Bronchial epithelial cell (primary cell): Measurements from ENCODE around the gene ME2. TPM values are rescaled to one million over a fixed set of nuclear protein-coding genes. Genes with fewer than 3 reads are reported as not detected.
"Not testable (repeated sequence)": the region's sequence is repeated elsewhere in the genome, so short reads cannot be mapped to it uniquely, and the experiment has no call there.

Experiments used
- DNase-seq: peaks from one replicate; pipeline ENCODE4 v3.0.0-alpha.2; 2010; ENCODE audit warnings: low read depth
- FAIRE-seq: peaks from 2 replicates; lab custom pipeline; 2011; peaks lifted over from hg19 to GRCh38; lab: Jason Lieb, UNC
- H3K27me3 ChIP-seq: 2 replicates; pipeline ENCODE4 v1.5.1; 2011; ENCODE audit warnings: low read length; ENCODE audit not compliant: control insufficient read depth, insufficient read depth
- H3K36me3 ChIP-seq: 2 replicates; pipeline ENCODE4 v1.5.1; 2011; ENCODE audit warnings: low read length; ENCODE audit not compliant: control insufficient read depth, insufficient read depth
- H3K4me3 ChIP-seq: 2 replicates; pipeline ENCODE4 v1.5.1; 2011; ENCODE audit warnings: mild to moderate bottlenecking, low read depth, low read length, control low read depth
- CTCF ChIP-seq: IDR thresholded peaks from 2 replicates; pipeline ENCODE4 v1.5.1; 2011; ENCODE audit warnings: mild to moderate bottlenecking, moderate library complexity, low read length, control low read depth, inconsistent platforms; ENCODE audit not compliant: insufficient read depth, severe bottlenecking
- total RNA-seq: library from RNA; depleted of rRNA; stranded (reverse); fragments of >200 nt; gene quantifications from 2 replicates; pipeline ENCODE4 v1.2.1, GENCODE V29; 2014

Gene ME2
- total RNA-seq, 1 donor from 2014 or later: 85.0 TPM

- no peak for TF ChIP-seq CTCF
- FAIRE-seq: no peak
Measured at GRCh38 chr18:50987261-50987660, 108.3 kb downstream of the ME2 start.

GRCh38 chr18:50989711-50990110 lies 110.8 kb downstream of the ME2 start:
- DNase-seq (no peak), FAIRE-seq (no peak)
- H3K36me3 ChIP-seq: no peaks in the 10 kb centered on the region
- TF ChIP-seq CTCF: no peak
- H3K4me3 ChIP-seq: no peak overlapping the region
- H3K27me3 ChIP-seq: no peaks in the 10 kb centered on the region

More at GRCh38 chr18:50987261-50987660, 108.3 kb downstream of the ME2 start:
- Histone ChIP-seq H3K4me3 (no peak overlapping the region), H3K36me3 (no peaks in the 10 kb centered on the region), H3K27me3 (no peaks in the 10 kb centered on the region)
- no peak for DNase-seq

GRCh38 chr18:50992351-50992762 lies 113.4 kb downstream of the ME2 start:
- no peak overlapping the region for H3K4me3 ChIP-seq
- H3K27me3 ChIP-seq: no peaks in the 10 kb centered on the region
- no peaks in the 10 kb centered on the region for H3K36me3 ChIP-seq
- TF ChIP-seq CTCF: no peak
- DNase-seq (no peak), FAIRE-seq (no peak)

- Histone ChIP-seq H3K36me3 (no peaks in the 10 kb centered on the region), H3K4me3 (no peak overlapping the region), H3K27me3 (no peaks in the 10 kb centered on the region)
- no peak for TF ChIP-seq CTCF
- FAIRE-seq (no peak), DNase-seq (no peak)
Measured at GRCh38 chr18:50994031-50994430, 115.1 kb downstream of the ME2 start.

- not testable (repeated sequence) for H3K36me3 ChIP-seq, FAIRE-seq, H3K27me3 ChIP-seq, H3K4me3 ChIP-seq, DNase-seq
Measured at GRCh38 chr18:51003174-51003573, 124.3 kb downstream of the ME2 start.

Other genes with a start within 250 kb of the ME2 start
- not detected in 2 replicates for gene MRO, start 59.1 kb upstream of the ME2 start, total RNA-seq
- gene ELAC1, start 88.9 kb downstream of the ME2 start, total RNA-seq: 2.6 and 3.6 TPM in 2 replicates
- gene SMAD4, start 151.1 kb downstream of the ME2 start, total RNA-seq: 43.7 and 64.5 TPM in 2 replicates